K562 (cell line): Measurements from ENCODE around the gene BAIAP2. TPM values are rescaled to one million over a fixed set of nuclear protein-coding genes. Genes with fewer than 3 reads are reported as not detected.

ENCODE experiments used
- BHLHE40 ChIP-seq: IDR thresholded peaks from 2 replicates; pipeline ENCODE4 v1.6.1; 2011; ENCODE audit warnings: low read length, improper control_type of control experiment
- CBFA2T2 ChIP-seq: fragments of 450-650 bp; conservative IDR thresholded peaks from 2 replicates; pipeline ENCODE4 v1.6.1; 2017; ENCODE audit warnings: mild to moderate bottlenecking
- CBFB ChIP-seq: sonication (generic); formaldehyde crosslinking; IDR thresholded peaks from 2 replicates; pipeline ENCODE4 v1.4.0; 2020; ENCODE audit warnings: mild to moderate bottlenecking, missing genetic modification reagents
- EHMT2 ChIP-seq: fragments of 450-650 bp; IDR thresholded peaks from 2 replicates; pipeline ENCODE4 v1.6.1; 2018; ENCODE audit warnings: antibody characterized with exemption
- HSF4 ChIP-seq: fragments of 250-450 bp; sonication (Bioruptor Pico); IDR thresholded peaks from 2 replicates; pipeline ENCODE4 v2.1.2; 2022; ENCODE audit warnings: mild to moderate bottlenecking, moderate library complexity, borderline replicate concordance
- MCM2 ChIP-seq: fragments of 450-650 bp; IDR thresholded peaks from 2 replicates; pipeline ENCODE4 v1.6.1; 2017; ENCODE audit warnings: low read depth, mild to moderate bottlenecking
- NONO ChIP-seq, 2 experiments: fragments of 200-400 bp in 1 of 2; fragments of 450-650 bp in 1 of 2; formaldehyde crosslinking in 1 of 2; IDR thresholded peaks; 2 replicates each; pipeline ENCODE4 v1.6.1; 2017; ENCODE audit warnings: low read depth in 2 of 2, mild to moderate bottlenecking in 2 of 2, moderate library complexity in 2 of 2, low read length in 1 of 2
- SMAD3 ChIP-seq: fragments of 450-650 bp; formaldehyde crosslinking; conservative IDR thresholded peaks from 2 replicates; pipeline ENCODE4 v1.4.0; 2020; ENCODE audit warnings: mild to moderate bottlenecking
- SMARCA4 ChIP-seq: fragments of 450-650 bp; IDR thresholded peaks from 2 replicates; pipeline ENCODE4 v1.6.1; 2016
- SOX6 ChIP-seq: fragments of 450-650 bp; IDR thresholded peaks from 2 replicates; pipeline ENCODE4 v1.6.1; 2014; ENCODE audit warnings: mild to moderate bottlenecking
- SUPT5H ChIP-seq: fragments of 450-650 bp; IDR thresholded peaks from 2 replicates; pipeline ENCODE4 v1.6.1; 2016
- ZFP1 ChIP-seq: fragments of 450-650 bp; formaldehyde crosslinking; IDR thresholded peaks from 2 replicates; pipeline ENCODE4 v1.4.0; 2020; ENCODE audit warnings: mild to moderate bottlenecking, mixed read lengths
- ZNF23 ChIP-seq: fragments of 250-450 bp; sonication (Bioruptor Pico); IDR thresholded peaks from 2 replicates; pipeline ENCODE4 v1.4.0; 2020; ENCODE audit warnings: mild to moderate bottlenecking
- ZNF57 ChIP-seq: fragments of 450-650 bp; formaldehyde crosslinking; IDR thresholded peaks from 2 replicates; pipeline ENCODE4 v1.4.0; 2020; ENCODE audit warnings: mild to moderate bottlenecking, moderate library complexity
- ZNF668 ChIP-seq: fragments of 250-450 bp; sonication (Bioruptor Pico); IDR thresholded peaks from 2 replicates; pipeline ENCODE4 v1.8.0; 2022; ENCODE audit warnings: mild to moderate bottlenecking, inconsistent platforms
- polyA plus RNA-seq, 8 experiments: library from polyadenylated mRNA; depleted of rRNA in 4 of 8; stranded (reverse) in 5 of 8; unstranded in 3 of 8; fragments of >200 nt; fragmentation: Nextera tagmentation in 2 of 8; fragmentation: Illumina TruSeq in 1 of 8; extraction: Ambion mirVana in 2 of 8; extraction: Trizol in 1 of 8; gene quantifications; 2 replicates each; pipeline versions ENCODE4 v1.2.1 to v1.2.3, GENCODE V29; 2011 to 2014; ENCODE audit warnings: inconsistent platforms in 1 of 8, missing spikeins in 1 of 8
- total RNA-seq, 7 experiments: library from RNA; depleted of rRNA in 6 of 7; stranded (reverse); fragments of >200 nt in 6 of 7; fragmentation: Illumina TruSeq in 2 of 7; extraction: Trizol in 2 of 7; gene quantifications; 2 replicates each; pipeline versions ENCODE4 v1.2.1 to v1.2.3, GENCODE V29; 2011 to 2021; ENCODE audit warnings: low replicate concordance in 1 of 7
- TF ChIP-seq, protein P1 (sequence below): sonication (generic); formaldehyde crosslinking; IDR thresholded peaks from 2 replicates; pipeline ENCODE4 v1.8.0; 2022; ENCODE audit warnings: mild to moderate bottlenecking, missing genetic modification reagents
- TF ChIP-seq, protein P2 (sequence below): fragments of 450-650 bp; IDR thresholded peaks from 2 replicates; pipeline ENCODE4 v1.6.1; 2018; ENCODE audit not compliant: partially characterized antibody
- TF ChIP-seq, protein P3 (sequence below): fragments of 150-350 bp; conservative IDR thresholded peaks from 2 replicates; pipeline ENCODE4 v1.6.1; 2014; ENCODE audit warnings: low read length

BAIAP2 gene
- total and polyA plus RNA-seq, 9 of the 15 experiments (the other 6 are each of a cell fraction or from before 2014, with no cell fraction given) = 2.3 to 51.6 (median 18.4) TPM

DNA sequence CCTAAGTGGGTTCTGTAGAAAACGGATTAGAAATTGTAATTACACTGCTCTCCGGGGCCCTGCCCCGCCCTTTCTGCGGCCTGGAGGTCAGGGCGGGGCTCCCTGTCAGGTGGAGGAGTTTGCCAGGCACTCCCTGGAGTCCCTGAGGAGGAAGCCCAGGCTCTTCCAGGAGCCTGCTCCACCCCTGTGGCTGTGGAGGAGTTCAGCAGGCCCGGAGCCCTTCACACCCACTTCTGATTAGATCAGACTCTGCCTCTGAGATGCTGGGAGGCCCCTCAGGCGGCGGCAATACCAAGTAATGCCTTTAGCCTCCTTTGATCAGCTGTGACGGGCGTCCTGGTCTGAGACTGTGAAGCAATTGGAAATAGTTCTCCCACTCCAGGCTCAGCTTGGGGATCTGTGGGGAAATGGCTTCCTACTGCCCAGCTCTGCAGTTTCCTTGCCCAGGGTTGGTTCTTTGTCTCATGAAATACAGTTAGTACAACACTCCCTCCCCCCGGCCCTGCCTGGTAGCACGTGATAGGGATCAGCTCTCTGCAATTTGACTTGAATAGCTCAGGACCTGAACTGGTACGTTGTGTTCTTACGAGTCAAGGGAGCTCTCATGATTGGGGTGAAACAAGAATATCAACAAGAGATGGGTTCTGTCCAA is 22.3 kb downstream of the BAIAP2 start (continued):
- TF ChIP-seq, protein P1, sequence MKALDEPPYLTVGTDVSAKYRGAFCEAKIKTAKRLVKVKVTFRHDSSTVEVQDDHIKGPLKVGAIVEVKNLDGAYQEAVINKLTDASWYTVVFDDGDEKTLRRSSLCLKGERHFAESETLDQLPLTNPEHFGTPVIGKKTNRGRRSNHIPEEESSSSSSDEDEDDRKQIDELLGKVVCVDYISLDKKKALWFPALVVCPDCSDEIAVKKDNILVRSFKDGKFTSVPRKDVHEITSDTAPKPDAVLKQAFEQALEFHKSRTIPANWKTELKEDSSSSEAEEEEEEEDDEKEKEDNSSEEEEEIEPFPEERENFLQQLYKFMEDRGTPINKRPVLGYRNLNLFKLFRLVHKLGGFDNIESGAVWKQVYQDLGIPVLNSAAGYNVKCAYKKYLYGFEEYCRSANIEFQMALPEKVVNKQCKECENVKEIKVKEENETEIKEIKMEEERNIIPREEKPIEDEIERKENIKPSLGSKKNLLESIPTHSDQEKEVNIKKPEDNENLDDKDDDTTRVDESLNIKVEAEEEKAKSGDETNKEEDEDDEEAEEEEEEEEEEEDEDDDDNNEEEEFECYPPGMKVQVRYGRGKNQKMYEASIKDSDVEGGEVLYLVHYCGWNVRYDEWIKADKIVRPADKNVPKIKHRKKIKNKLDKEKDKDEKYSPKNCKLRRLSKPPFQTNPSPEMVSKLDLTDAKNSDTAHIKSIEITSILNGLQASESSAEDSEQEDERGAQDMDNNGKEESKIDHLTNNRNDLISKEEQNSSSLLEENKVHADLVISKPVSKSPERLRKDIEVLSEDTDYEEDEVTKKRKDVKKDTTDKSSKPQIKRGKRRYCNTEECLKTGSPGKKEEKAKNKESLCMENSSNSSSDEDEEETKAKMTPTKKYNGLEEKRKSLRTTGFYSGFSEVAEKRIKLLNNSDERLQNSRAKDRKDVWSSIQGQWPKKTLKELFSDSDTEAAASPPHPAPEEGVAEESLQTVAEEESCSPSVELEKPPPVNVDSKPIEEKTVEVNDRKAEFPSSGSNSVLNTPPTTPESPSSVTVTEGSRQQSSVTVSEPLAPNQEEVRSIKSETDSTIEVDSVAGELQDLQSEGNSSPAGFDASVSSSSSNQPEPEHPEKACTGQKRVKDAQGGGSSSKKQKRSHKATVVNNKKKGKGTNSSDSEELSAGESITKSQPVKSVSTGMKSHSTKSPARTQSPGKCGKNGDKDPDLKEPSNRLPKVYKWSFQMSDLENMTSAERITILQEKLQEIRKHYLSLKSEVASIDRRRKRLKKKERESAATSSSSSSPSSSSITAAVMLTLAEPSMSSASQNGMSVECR = no peak
- TF ChIP-seq SUPT5H = no peak
- no peak for TF ChIP-seq ZNF668
- no peak for TF ChIP-seq ZNF23 (CRISPR knock-in tag)
- no peak for TF ChIP-seq ZNF57 (CRISPR knock-in tag)
- no peak for TF ChIP-seq ZFP1 (CRISPR knock-in tag)
- peak; percentile 61; the same call in 1 of the 2 replicates for TF ChIP-seq SMARCA4
- no peak for TF ChIP-seq EHMT2
- no peak for TF ChIP-seq MCM2
- TF ChIP-seq HSF4 = no peak
- TF ChIP-seq CBFA2T2 = no peak
- no peak for TF ChIP-seq SMAD3 (CRISPR knock-in tag)
- no peak for TF ChIP-seq CBFB
- TF ChIP-seq, protein P2, sequence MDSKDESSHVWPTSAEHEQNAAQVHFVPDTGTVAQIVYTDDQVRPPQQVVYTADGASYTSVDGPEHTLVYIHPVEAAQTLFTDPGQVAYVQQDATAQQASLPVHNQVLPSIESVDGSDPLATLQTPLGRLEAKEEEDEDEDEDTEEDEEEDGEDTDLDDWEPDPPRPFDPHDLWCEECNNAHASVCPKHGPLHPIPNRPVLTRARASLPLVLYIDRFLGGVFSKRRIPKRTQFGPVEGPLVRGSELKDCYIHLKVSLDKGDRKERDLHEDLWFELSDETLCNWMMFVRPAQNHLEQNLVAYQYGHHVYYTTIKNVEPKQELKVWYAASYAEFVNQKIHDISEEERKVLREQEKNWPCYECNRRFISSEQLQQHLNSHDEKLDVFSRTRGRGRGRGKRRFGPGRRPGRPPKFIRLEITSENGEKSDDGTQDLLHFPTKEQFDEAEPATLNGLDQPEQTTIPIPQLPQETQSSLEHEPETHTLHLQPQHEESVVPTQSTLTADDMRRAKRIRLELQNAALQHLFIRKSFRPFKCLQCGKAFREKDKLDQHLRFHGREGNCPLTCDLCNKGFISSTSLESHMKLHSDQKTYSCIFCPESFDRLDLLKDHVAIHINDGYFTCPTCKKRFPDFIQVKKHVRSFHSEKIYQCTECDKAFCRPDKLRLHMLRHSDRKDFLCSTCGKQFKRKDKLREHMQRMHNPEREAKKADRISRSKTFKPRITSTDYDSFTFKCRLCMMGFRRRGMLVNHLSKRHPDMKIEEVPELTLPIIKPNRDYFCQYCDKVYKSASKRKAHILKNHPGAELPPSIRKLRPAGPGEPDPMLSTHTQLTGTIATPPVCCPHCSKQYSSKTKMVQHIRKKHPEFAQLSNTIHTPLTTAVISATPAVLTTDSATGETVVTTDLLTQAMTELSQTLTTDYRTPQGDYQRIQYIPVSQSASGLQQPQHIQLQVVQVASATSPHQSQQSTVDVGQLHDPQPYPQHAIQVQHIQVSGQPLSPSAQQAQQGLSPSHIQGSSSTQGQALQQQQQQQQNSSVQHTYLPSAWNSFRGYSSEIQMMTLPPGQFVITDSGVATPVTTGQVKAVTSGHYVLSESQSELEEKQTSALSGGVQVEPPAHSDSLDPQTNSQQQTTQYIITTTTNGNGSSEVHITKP = peak; percentile 93
- TF ChIP-seq, protein P3, sequence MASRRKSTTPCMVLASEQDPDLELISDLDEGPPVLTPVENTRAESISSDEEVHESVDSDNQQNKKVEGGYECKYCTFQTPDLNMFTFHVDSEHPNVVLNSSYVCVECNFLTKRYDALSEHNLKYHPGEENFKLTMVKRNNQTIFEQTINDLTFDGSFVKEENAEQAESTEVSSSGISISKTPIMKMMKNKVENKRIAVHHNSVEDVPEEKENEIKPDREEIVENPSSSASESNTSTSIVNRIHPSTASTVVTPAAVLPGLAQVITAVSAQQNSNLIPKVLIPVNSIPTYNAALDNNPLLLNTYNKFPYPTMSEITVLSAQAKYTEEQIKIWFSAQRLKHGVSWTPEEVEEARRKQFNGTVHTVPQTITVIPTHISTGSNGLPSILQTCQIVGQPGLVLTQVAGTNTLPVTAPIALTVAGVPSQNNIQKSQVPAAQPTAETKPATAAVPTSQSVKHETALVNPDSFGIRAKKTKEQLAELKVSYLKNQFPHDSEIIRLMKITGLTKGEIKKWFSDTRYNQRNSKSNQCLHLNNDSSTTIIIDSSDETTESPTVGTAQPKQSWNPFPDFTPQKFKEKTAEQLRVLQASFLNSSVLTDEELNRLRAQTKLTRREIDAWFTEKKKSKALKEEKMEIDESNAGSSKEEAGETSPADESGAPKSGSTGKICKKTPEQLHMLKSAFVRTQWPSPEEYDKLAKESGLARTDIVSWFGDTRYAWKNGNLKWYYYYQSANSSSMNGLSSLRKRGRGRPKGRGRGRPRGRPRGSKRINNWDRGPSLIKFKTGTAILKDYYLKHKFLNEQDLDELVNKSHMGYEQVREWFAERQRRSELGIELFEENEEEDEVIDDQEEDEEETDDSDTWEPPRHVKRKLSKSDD = no peak
- TF ChIP-seq SOX6 = peak; percentile 75; the same call in 1 of the 2 replicates
- peak in 1 of 2 experiments; percentile 66; a peak in 1 of 4 replicates for TF ChIP-seq NONO (IDR thresholded peaks at IDR 0.05; ENCODE audit: low read depth in 2 of 2, low read length in 1 of 2)
- peak; percentile 75 for TF ChIP-seq BHLHE40
